Transverse colon (tissue), 4 donors: ENCODE data around the gene CAPN12.

ENCODE experiments used
- CTCF ChIP-seq, 5 experiments: fragments of 200-600 bp in 3 of 5; fragments of 450-650 bp in 2 of 5; sonication (generic) in 3 of 5; IDR thresholded peaks; 1 replicate in 2 of 5; 2 replicates in 3 of 5; pipeline ENCODE4 v1.5.1; 2016 to 2017; ENCODE audit warnings: antibody characterized with exemption in 5 of 5, inconsistent platforms in 3 of 5, mild to moderate bottlenecking in 2 of 5, moderate library complexity in 1 of 5
- EP300 ChIP-seq: sonication (generic); formaldehyde crosslinking; IDR thresholded peaks from one replicate; pipeline ENCODE4 v1.6.1; 2017; ENCODE audit warnings: antibody characterized with exemption, low read depth
- POLR2A ChIP-seq: fragments of 450-650 bp; IDR thresholded peaks from one replicate; pipeline ENCODE4 v1.6.1; 2016; ENCODE audit warnings: antibody characterized with exemption, mild to moderate bottlenecking, moderate library complexity
- POLR2AphosphoS5 ChIP-seq, 3 donors: sonication (generic); formaldehyde crosslinking; IDR thresholded peaks; one replicate each; pipeline ENCODE4 v1.6.1; 2016; ENCODE audit warnings: antibody characterized with exemption in 3 of 3

GRCh38 chr19:38691938-38692457 lies 52.3 kb downstream of the CAPN12 start:
- no peak for TF ChIP-seq CTCF (IDR thresholded peaks at IDR 0.05)
- no peak for TF ChIP-seq POLR2A
- TF ChIP-seq EP300: peak; percentile 47
- TF ChIP-seq POLR2AphosphoS5 (IDR thresholded peaks at IDR 0.05): peak; percentile 50 to 84 (median 76)
